BE2C (cell line): ENCODE measurements around the gene ACAT1.

Experiments used
- DNase-seq: peaks from one replicate; pipeline ENCODE4 v3.0.0-alpha.2; 2020
- H3K27me3 ChIP-seq: fragments of 250-450 bp; sonication (Bioruptor Pico); 2 replicates; pipeline ENCODE4 v1.5.1; 2020; ENCODE audit warnings: mild to moderate bottlenecking
- H3K36me3 ChIP-seq: fragments of 250-450 bp; sonication (Bioruptor Pico); 2 replicates; pipeline ENCODE4 v1.5.1; 2020; ENCODE audit warnings: mild to moderate bottlenecking
- H3K4me1 ChIP-seq: fragments of 250-450 bp; sonication (Bioruptor Pico); 2 replicates; pipeline ENCODE4 v1.5.1; 2020
- H3K4me3 ChIP-seq: 2 replicates; pipeline ENCODE4 v1.5.1; 2011; ENCODE audit warnings: low read depth, low read length
- H3K9me3 ChIP-seq: fragments of 250-450 bp; sonication (Bioruptor Pico); 2 replicates; pipeline ENCODE4 v1.5.1; 2020
- CTCF ChIP-seq: IDR thresholded peaks from 2 replicates; pipeline ENCODE4 v1.5.1; 2012; ENCODE audit warnings: mild to moderate bottlenecking, low read depth, low read length

ACAT1 gene

GRCh38 chr11:108135845-108136544, 14.6 kb downstream of the ACAT1 start:
- no peaks in the 10 kb centered on the region for H3K9me3 ChIP-seq
- peaks cover 6% of the 10 kb centered on the region for H3K4me1 ChIP-seq
- no peak overlapping the region for H3K4me3 ChIP-seq
- no peaks in the 10 kb centered on the region for H3K27me3 ChIP-seq
- peaks cover 57% of the 10 kb centered on the region for H3K36me3 ChIP-seq
- peak; percentile 52 for TF ChIP-seq CTCF
- no peak for DNase-seq

- Histone ChIP-seq H3K4me3 (no peak overlapping the region), H3K4me1 (peaks cover 6% of the 10 kb centered on the region), H3K36me3 (peaks cover 63% of the 10 kb centered on the region), H3K27me3 (no peaks in the 10 kb centered on the region), H3K9me3 (no peaks in the 10 kb centered on the region)
- no peak for TF ChIP-seq CTCF
- DNase-seq, result no peak
Observed at GRCh38 chr11:108137212-108137611, 15.8 kb downstream of the ACAT1 start.

GRCh38 chr11:108142304-108142703, 20.9 kb downstream of the ACAT1 start:
- no peaks in the 10 kb centered on the region for H3K4me1 ChIP-seq
- no peak overlapping the region for H3K4me3 ChIP-seq
- TF ChIP-seq CTCF, result no peak
- H3K36me3 ChIP-seq, result peaks cover 75% of the 10 kb centered on the region
- no peaks in the 10 kb centered on the region for H3K9me3 ChIP-seq
- no peaks in the 10 kb centered on the region for H3K27me3 ChIP-seq
- no peak for DNase-seq

GRCh38 chr11:108144615-108145014, 23.2 kb downstream of the ACAT1 start:
- Histone ChIP-seq H3K9me3 (no peaks in the 10 kb centered on the region), H3K36me3 (peaks cover 85% of the 10 kb centered on the region), H3K4me1 (peaks cover 8% of the 10 kb centered on the region; the same call in 1 of the 2 replicates), H3K4me3 (no peak overlapping the region), H3K27me3 (no peaks in the 10 kb centered on the region)
- no peak for DNase-seq
- no peak for TF ChIP-seq CTCF

- no peak for DNase-seq
- H3K9me3 ChIP-seq, result no peaks in the 10 kb centered on the region
- peaks cover 82% of the 10 kb centered on the region for H3K36me3 ChIP-seq
- peaks cover 8% of the 10 kb centered on the region; the same call in 1 of the 2 replicates for H3K4me1 ChIP-seq
- no peak overlapping the region for H3K4me3 ChIP-seq
- no peaks in the 10 kb centered on the region for H3K27me3 ChIP-seq
- no peak for TF ChIP-seq CTCF
Observed at GRCh38 chr11:108147150-108147549, 25.8 kb downstream of the ACAT1 start.

GRCh38 chr11:108148556-108148955, 27.2 kb downstream of the ACAT1 start:
- no peaks in the 10 kb centered on the region for H3K27me3 ChIP-seq
- no peaks in the 10 kb centered on the region for H3K9me3 ChIP-seq
- no peak overlapping the region for H3K4me3 ChIP-seq
- H3K4me1 ChIP-seq, result peaks cover 8% of the 10 kb centered on the region; the same call in 1 of the 2 replicates
- peaks cover 77% of the 10 kb centered on the region for H3K36me3 ChIP-seq
- TF ChIP-seq CTCF, result no peak
- no peak for DNase-seq
